ENCODE measurements around the gene NADSYN1. TPM values are rescaled to one million over a fixed set of nuclear protein-coding genes. Genes with fewer than 3 reads are reported as not detected.

NADSYN1 gene
- polyA plus RNA-seq, 2 donors: 67.9 to 98.4 TPM

- Histone ChIP-seq H3K9me3 (ENCODE audit: control insufficient read depth in 2 of 2, insufficient read depth in 1 of 2, low read depth in 1 of 2, low read length in 1 of 2) (no peaks in the 10 kb centered on the region), H3K27me3 (ENCODE audit: control insufficient read depth in 1 of 2, insufficient read depth in 2 of 2, low read length in 2 of 2) (no peaks in the 10 kb centered on the region), H3K36me3 (ENCODE audit: control insufficient read depth in 2 of 2, insufficient read depth in 2 of 2, low read length in 1 of 2) (peaks cover 0 to 22% of the 10 kb centered on the region in 2 donors), H3K27ac (ENCODE audit: low read depth in 2 of 2, low read length in 1 of 2) (peak overlapping the region in 1 of 2 donors; percentile 56), H3K4me1 (ENCODE audit: control insufficient read depth in 2 of 2, insufficient read depth in 2 of 2, low read length in 1 of 2) (peaks cover 0 to 13% of the 10 kb centered on the region in 2 donors), H3K4me3 (ENCODE audit: low read depth in 1 of 2, low read length in 2 of 2) (no peak overlapping the region)
- WGBS, 2 donors: 87% methylated on average over 7 of the region's 7 CpGs
Measured at GRCh38 chr11:71432761-71433647, 20.0 kb upstream of the NADSYN1 start.

DNA sequence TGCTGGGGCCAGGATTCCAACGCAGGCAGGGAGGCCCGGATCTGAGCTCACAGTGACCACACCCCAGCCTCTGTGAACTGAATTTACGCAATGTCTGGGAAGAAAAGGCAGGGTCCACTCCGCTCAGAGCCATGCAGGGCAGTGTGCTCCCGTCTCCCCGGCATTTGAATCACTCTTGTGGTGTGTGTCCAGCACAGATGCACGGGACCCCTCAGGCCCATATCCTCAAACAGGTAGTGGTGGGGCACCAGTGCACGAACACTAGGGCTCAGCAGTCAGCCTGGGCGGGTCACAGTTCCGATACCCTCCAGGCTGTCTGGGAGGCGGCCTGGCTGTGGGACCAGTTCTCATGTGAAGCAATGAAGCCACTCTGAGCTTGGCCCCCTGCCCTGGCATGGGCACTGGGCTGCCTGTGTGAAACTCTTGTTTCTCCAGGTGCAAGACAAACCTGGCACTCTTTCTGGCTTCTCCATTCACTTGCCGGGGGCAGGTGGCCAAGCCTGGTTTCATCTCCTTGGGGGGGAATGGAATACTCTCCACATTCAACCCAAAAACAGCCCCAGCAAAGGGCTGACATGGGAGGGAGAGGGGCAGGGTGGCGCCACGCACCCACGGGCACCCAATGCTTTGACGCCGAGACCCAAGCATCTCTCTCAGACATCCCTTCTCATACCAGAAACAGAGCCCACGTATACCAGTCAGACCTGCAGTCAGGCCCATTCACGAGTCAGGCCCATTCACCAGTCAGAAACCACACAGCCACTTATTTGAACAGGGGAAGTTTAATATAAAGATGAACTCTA, 19.2 kb upstream of the NADSYN1 start:
- WGBS, 2 donors: 51 to 56% methylated on average over 19 of the region's 19 CpGs
- Histone ChIP-seq H3K27ac (ENCODE audit: low read depth in 2 of 2, low read length in 1 of 2) (peak overlapping the region in 1 of 2 donors; percentile 20), H3K4me3 (ENCODE audit: low read depth in 1 of 2, low read length in 2 of 2) (no peak overlapping the region)

GRCh38 chr11:71434576-71435130, 18.4 kb upstream of the NADSYN1 start:
- Histone ChIP-seq H3K36me3 (ENCODE audit: control insufficient read depth in 2 of 2, insufficient read depth in 2 of 2, low read length in 1 of 2) (peaks cover 4 to 37% of the 10 kb centered on the region in 2 donors), H3K4me3 (ENCODE audit: low read depth in 1 of 2, low read length in 2 of 2) (no peak overlapping the region), H3K4me1 (ENCODE audit: control insufficient read depth in 2 of 2, insufficient read depth in 2 of 2, low read length in 1 of 2) (peaks cover 0 to 13% of the 10 kb centered on the region in 2 donors), H3K27ac (ENCODE audit: low read depth in 2 of 2, low read length in 1 of 2) (no peak overlapping the region), H3K9me3 (ENCODE audit: control insufficient read depth in 2 of 2, insufficient read depth in 1 of 2, low read depth in 1 of 2, low read length in 1 of 2) (no peaks in the 10 kb centered on the region), H3K27me3 (ENCODE audit: control insufficient read depth in 1 of 2, insufficient read depth in 2 of 2, low read length in 2 of 2) (no peaks in the 10 kb centered on the region)
- WGBS, 2 donors: 76 to 81% methylated on average over 18 of the region's 18 CpGs

More for the DNA sequence above, 19.2 kb upstream of the NADSYN1 start:
- H3K36me3 ChIP-seq (ENCODE audit: control insufficient read depth in 2 of 2, insufficient read depth in 2 of 2, low read length in 1 of 2): peaks cover 0 to 30% of the 10 kb centered on the region in 2 donors
- no peaks in the 10 kb centered on the region for H3K9me3 ChIP-seq (ENCODE audit: control insufficient read depth in 2 of 2, insufficient read depth in 1 of 2, low read depth in 1 of 2, low read length in 1 of 2)
- H3K27me3 ChIP-seq (ENCODE audit: control insufficient read depth in 1 of 2, insufficient read depth in 2 of 2, low read length in 2 of 2): no peaks in the 10 kb centered on the region
- H3K4me1 ChIP-seq (ENCODE audit: control insufficient read depth in 2 of 2, insufficient read depth in 2 of 2, low read length in 1 of 2): peaks cover 0 to 13% of the 10 kb centered on the region in 2 donors

GRCh38 chr11:71435278-71435951, 17.6 kb upstream of the NADSYN1 start:
- Histone ChIP-seq H3K9me3 (ENCODE audit: control insufficient read depth in 2 of 2, insufficient read depth in 1 of 2, low read depth in 1 of 2, low read length in 1 of 2) (no peaks in the 10 kb centered on the region), H3K4me3 (ENCODE audit: low read depth in 1 of 2, low read length in 2 of 2) (no peak overlapping the region), H3K27ac (ENCODE audit: low read depth in 2 of 2, low read length in 1 of 2) (no peak overlapping the region), H3K27me3 (ENCODE audit: control insufficient read depth in 1 of 2, insufficient read depth in 2 of 2, low read length in 2 of 2) (no peaks in the 10 kb centered on the region), H3K36me3 (ENCODE audit: control insufficient read depth in 2 of 2, insufficient read depth in 2 of 2, low read length in 1 of 2) (peaks cover 4 to 44% of the 10 kb centered on the region in 2 donors), H3K4me1 (ENCODE audit: control insufficient read depth in 2 of 2, insufficient read depth in 2 of 2, low read length in 1 of 2) (peaks cover 0 to 13% of the 10 kb centered on the region in 2 donors)
- 94 to 95% methylated on average over 39 of the region's 39 CpGs for WGBS, 2 donors

DNA sequence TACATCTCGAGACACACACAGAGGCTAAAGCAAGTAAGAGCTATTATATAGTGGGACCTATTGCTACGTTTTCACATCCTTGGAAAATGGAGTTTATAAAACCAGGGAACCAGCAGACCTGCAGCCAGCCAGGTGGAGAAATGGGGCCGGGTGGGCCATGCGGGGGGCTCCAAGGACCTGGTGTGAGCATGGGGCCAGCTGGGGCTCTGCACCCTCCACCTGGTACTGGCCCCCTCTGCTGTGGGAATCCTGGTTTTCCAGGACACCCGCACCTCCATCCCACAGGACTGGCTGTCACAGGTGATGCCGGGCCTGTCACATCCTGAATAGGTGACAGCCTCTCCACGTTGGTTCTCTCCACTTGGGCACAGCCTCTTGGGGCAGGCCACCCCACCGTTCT, 16.1 kb upstream of the NADSYN1 start:
- Histone ChIP-seq H3K27ac (ENCODE audit: low read depth in 2 of 2, low read length in 1 of 2) (no peak overlapping the region), H3K4me3 (ENCODE audit: low read depth in 1 of 2, low read length in 2 of 2) (no peak overlapping the region), H3K4me1 (ENCODE audit: control insufficient read depth in 2 of 2, insufficient read depth in 2 of 2, low read length in 1 of 2) (peaks cover 0 to 13% of the 10 kb centered on the region in 2 donors), H3K9me3 (ENCODE audit: control insufficient read depth in 2 of 2, insufficient read depth in 1 of 2, low read depth in 1 of 2, low read length in 1 of 2) (no peaks in the 10 kb centered on the region), H3K27me3 (ENCODE audit: control insufficient read depth in 1 of 2, insufficient read depth in 2 of 2, low read length in 2 of 2) (no peaks in the 10 kb centered on the region), H3K36me3 (ENCODE audit: control insufficient read depth in 2 of 2, insufficient read depth in 2 of 2, low read length in 1 of 2) (peaks cover 4 to 57% of the 10 kb centered on the region in 2 donors)
- 89 to 91% methylated on average over 8 of the region's 8 CpGs for WGBS, 2 donors

- Histone ChIP-seq H3K9me3 (ENCODE audit: control insufficient read depth in 2 of 2, insufficient read depth in 1 of 2, low read depth in 1 of 2, low read length in 1 of 2) (no peaks in the 10 kb centered on the region), H3K4me3 (ENCODE audit: low read depth in 1 of 2, low read length in 2 of 2) (no peak overlapping the region), H3K36me3 (ENCODE audit: control insufficient read depth in 2 of 2, insufficient read depth in 2 of 2, low read length in 1 of 2) (peaks cover 4 to 62% of the 10 kb centered on the region in 2 donors), H3K27ac (ENCODE audit: low read depth in 2 of 2, low read length in 1 of 2) (no peak overlapping the region), H3K27me3 (ENCODE audit: control insufficient read depth in 1 of 2, insufficient read depth in 2 of 2, low read length in 2 of 2) (no peaks in the 10 kb centered on the region), H3K4me1 (ENCODE audit: control insufficient read depth in 2 of 2, insufficient read depth in 2 of 2, low read length in 1 of 2) (peaks cover 0 to 13% of the 10 kb centered on the region in 2 donors)
- WGBS, 2 donors: 82 to 91% methylated on average over 6 of the region's 6 CpGs
Measured at GRCh38 chr11:71437399-71437798, 15.6 kb upstream of the NADSYN1 start.

DNA sequence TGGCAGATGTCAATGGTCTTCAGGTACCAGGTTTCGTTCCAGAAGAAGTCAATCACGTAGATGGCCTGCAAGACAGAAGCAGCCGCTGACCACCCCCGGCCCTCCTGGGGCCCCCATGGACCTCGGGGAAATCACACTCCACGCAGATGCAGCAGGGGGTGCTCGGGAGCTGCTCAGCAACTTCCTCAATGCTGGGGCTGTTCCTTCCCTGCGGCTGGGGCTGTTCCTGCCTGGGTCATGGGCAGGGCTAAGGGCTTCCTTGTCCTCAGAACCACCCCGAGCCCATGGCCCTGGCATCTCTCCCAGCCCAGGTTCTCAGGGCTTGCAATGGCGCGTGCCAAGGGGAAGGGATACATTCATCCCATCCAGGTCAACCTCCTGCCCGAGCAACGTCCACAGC, 15.1 kb upstream of the NADSYN1 start:
- peaks cover 5 to 66% of the 10 kb centered on the region in 2 donors for H3K36me3 ChIP-seq (ENCODE audit: control insufficient read depth in 2 of 2, insufficient read depth in 2 of 2, low read length in 1 of 2)

GRCh38 chr11:71438650-71439049, 14.4 kb upstream of the NADSYN1 start:
- Histone ChIP-seq H3K27ac (ENCODE audit: low read depth in 2 of 2, low read length in 1 of 2) (no peak overlapping the region), H3K9me3 (ENCODE audit: control insufficient read depth in 2 of 2, insufficient read depth in 1 of 2, low read depth in 1 of 2, low read length in 1 of 2) (no peaks in the 10 kb centered on the region), H3K27me3 (ENCODE audit: control insufficient read depth in 1 of 2, insufficient read depth in 2 of 2, low read length in 2 of 2) (no peaks in the 10 kb centered on the region), H3K4me3 (ENCODE audit: low read depth in 1 of 2, low read length in 2 of 2) (no peak overlapping the region), H3K36me3 (ENCODE audit: control insufficient read depth in 2 of 2, insufficient read depth in 2 of 2, low read length in 1 of 2) (peaks cover 12 to 74% of the 10 kb centered on the region in 2 donors), H3K4me1 (ENCODE audit: control insufficient read depth in 2 of 2, insufficient read depth in 2 of 2, low read length in 1 of 2) (peaks cover 0 to 9% of the 10 kb centered on the region in 2 donors)
- 94 to 95% methylated on average over 19 of the region's 19 CpGs for WGBS, 2 donors

More for the DNA sequence above, 15.1 kb upstream of the NADSYN1 start:
- peaks cover 0 to 13% of the 10 kb centered on the region in 2 donors for H3K4me1 ChIP-seq (ENCODE audit: control insufficient read depth in 2 of 2, insufficient read depth in 2 of 2, low read length in 1 of 2)
- H3K27me3 ChIP-seq (ENCODE audit: control insufficient read depth in 1 of 2, insufficient read depth in 2 of 2, low read length in 2 of 2): no peaks in the 10 kb centered on the region
- H3K9me3 ChIP-seq (ENCODE audit: control insufficient read depth in 2 of 2, insufficient read depth in 1 of 2, low read depth in 1 of 2, low read length in 1 of 2): no peaks in the 10 kb centered on the region
- H3K27ac ChIP-seq (ENCODE audit: low read depth in 2 of 2, low read length in 1 of 2): no peak overlapping the region
- 74 to 79% methylated on average over 12 to 13 of the region's 13 CpGs for WGBS, 2 donors
- no peak overlapping the region for H3K4me3 ChIP-seq (ENCODE audit: low read depth in 1 of 2, low read length in 2 of 2)
